Fibroblast of lung (primary cell): ENCODE measurements around the gene SMARCA2. TPM values are rescaled to one million over a fixed set of nuclear protein-coding genes. Genes with fewer than 3 reads are reported as not detected.

Source experiments
- DNase-seq, 2 donors: peaks; one replicate each; pipeline versions ENCODE4 v3.0.0 to v3.0.0-alpha.2; 2010; ENCODE audit warnings: low read depth in 2 of 2
- H2AFZ ChIP-seq: 2 replicates; pipeline ENCODE4 v1.5.1; 2012; ENCODE audit warnings: low read length, control low read depth, inconsistent platforms
- H3K27ac ChIP-seq: 2 replicates; pipeline ENCODE4 v1.5.1; 2011; ENCODE audit warnings: low read length, control low read depth; ENCODE audit not compliant: insufficient read depth
- H3K27me3 ChIP-seq: 2 replicates; pipeline ENCODE4 v1.5.1; 2011; ENCODE audit warnings: mild to moderate bottlenecking, low read length; ENCODE audit not compliant: control insufficient read depth, insufficient read depth
- H3K36me3 ChIP-seq: 2 replicates; pipeline ENCODE4 v1.5.1; 2011; ENCODE audit warnings: low read length; ENCODE audit not compliant: control insufficient read depth, insufficient read depth
- H3K4me1 ChIP-seq: 2 replicates; pipeline ENCODE4 v1.5.1; 2011; ENCODE audit warnings: low read length; ENCODE audit not compliant: control insufficient read depth, insufficient read depth; ENCODE audit errors: extremely low read depth
- H3K4me2 ChIP-seq: 2 replicates; pipeline ENCODE4 v1.5.1; 2011; ENCODE audit warnings: low read length, control low read depth; ENCODE audit not compliant: insufficient read depth; ENCODE audit errors: extremely low read depth
- H3K4me3 ChIP-seq, 4 experiments: fragments of 200-600 bp in 1 of 4; sonication (generic) in 1 of 4; replicated peaks in 1 of 4; 2 replicates each; pipeline ENCODE4 v1.5.1; 2011 to 2016; ENCODE audit warnings: low read length in 4 of 4, low read depth in 3 of 4, mild to moderate bottlenecking in 3 of 4, control low read depth in 2 of 4, inconsistent platforms in 1 of 4, mixed read lengths in 1 of 4; ENCODE audit not compliant: insufficient read depth in 1 of 4; ENCODE audit errors: control extremely low read depth in 1 of 4
- H3K79me2 ChIP-seq: 2 replicates; pipeline ENCODE4 v1.5.1; 2012; ENCODE audit warnings: mild to moderate bottlenecking, low read length, inconsistent platforms; ENCODE audit not compliant: control insufficient read depth, insufficient read depth
- H3K9ac ChIP-seq: 2 replicates; pipeline ENCODE4 v1.5.1; 2011; ENCODE audit warnings: mild to moderate bottlenecking, low read length, control low read depth; ENCODE audit not compliant: insufficient read depth
- H3K9me3 ChIP-seq: 2 replicates; pipeline ENCODE4 v1.5.1; 2012; ENCODE audit warnings: low read depth, low read length; ENCODE audit not compliant: control insufficient read depth, insufficient read depth
- H4K20me1 ChIP-seq: 2 replicates; pipeline ENCODE4 v1.5.1; 2011; ENCODE audit warnings: low read length; ENCODE audit not compliant: control insufficient read depth, insufficient read depth; ENCODE audit errors: extremely low read depth
- EZH2 ChIP-seq: IDR thresholded peaks from 2 replicates; pipeline ENCODE4 v1.5.1; 2012; ENCODE audit warnings: low read length, control low read depth, mild to moderate bottlenecking; ENCODE audit errors: missing control alignments
- polyA plus RNA-seq, 2 donors: library from polyadenylated mRNA; depleted of rRNA in 1 of 2; stranded (reverse) in 1 of 2; unstranded in 1 of 2; fragments of >200 nt; gene quantifications; 2 replicates each; pipeline ENCODE4 v1.2.1, GENCODE V29; 2011 to 2012; ENCODE audit warnings: missing spikeins in 1 of 2
- total RNA-seq: library from RNA; depleted of rRNA; stranded (reverse); fragments of >200 nt; gene quantifications from 2 replicates; pipeline ENCODE4 v1.2.1, GENCODE V29; 2014
- TF ChIP-seq, protein P1 (sequence below), 2 donors: IDR thresholded peaks in 1 of 2; conservative IDR thresholded peaks in 1 of 2; 1 replicate in 1 of 2; 2 replicates in 1 of 2; pipeline ENCODE4 v1.5.1; 2011 to 2012; ENCODE audit warnings: low read length in 2 of 2, control low read depth in 1 of 2, inconsistent platforms in 1 of 2, low read depth in 1 of 2, mild to moderate bottlenecking in 1 of 2

The SMARCA2 gene
- total and polyA plus RNA-seq, 2 donors (not counting 1 experiment from before 2014, with no cell fraction given), result 36.8 to 62.3 TPM

DNA sequence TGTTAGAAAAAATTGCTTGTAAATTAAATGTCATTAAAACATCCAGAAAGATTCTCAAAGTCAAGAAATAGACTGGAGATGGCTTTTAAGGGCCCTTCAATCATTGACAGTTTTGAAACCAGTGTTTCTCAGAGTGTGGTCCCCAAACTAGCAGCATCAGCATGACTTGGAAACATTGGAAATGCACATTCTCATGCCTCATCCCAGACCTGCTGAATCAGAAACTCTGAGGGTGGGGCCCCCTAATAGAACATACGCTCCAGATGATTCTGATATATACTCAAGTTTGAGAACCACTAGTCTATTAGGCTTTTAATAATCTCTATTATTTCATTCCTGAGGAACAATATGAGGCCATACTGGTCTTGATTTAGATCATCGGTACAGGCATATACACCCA, 181.6 kb downstream of the SMARCA2 start:
- no peak overlapping the region for H3K4me2 ChIP-seq
- H3K36me3 ChIP-seq, result no peaks in the 10 kb centered on the region
- TF ChIP-seq, protein P1, sequence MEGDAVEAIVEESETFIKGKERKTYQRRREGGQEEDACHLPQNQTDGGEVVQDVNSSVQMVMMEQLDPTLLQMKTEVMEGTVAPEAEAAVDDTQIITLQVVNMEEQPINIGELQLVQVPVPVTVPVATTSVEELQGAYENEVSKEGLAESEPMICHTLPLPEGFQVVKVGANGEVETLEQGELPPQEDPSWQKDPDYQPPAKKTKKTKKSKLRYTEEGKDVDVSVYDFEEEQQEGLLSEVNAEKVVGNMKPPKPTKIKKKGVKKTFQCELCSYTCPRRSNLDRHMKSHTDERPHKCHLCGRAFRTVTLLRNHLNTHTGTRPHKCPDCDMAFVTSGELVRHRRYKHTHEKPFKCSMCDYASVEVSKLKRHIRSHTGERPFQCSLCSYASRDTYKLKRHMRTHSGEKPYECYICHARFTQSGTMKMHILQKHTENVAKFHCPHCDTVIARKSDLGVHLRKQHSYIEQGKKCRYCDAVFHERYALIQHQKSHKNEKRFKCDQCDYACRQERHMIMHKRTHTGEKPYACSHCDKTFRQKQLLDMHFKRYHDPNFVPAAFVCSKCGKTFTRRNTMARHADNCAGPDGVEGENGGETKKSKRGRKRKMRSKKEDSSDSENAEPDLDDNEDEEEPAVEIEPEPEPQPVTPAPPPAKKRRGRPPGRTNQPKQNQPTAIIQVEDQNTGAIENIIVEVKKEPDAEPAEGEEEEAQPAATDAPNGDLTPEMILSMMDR (conservative IDR thresholded peaks at IDR 0.05 in 1 of 2, IDR thresholded peaks at IDR 0.05 in 1 of 2; ENCODE audit: low read depth in 1 of 2, low read length in 2 of 2), result no peak
- no peak for TF ChIP-seq EZH2
- H3K79me2 ChIP-seq, result no peaks in the 10 kb centered on the region
- no peak overlapping the region for H3K27ac ChIP-seq
- DNase-seq, result no peak
- no peak overlapping the region for H3K4me3 ChIP-seq
- H3K27me3 ChIP-seq, result no peaks in the 10 kb centered on the region
- no peaks in the 10 kb centered on the region for H3K4me1 ChIP-seq
- H4K20me1 ChIP-seq, result no peaks in the 10 kb centered on the region
- no peak overlapping the region for H3K9ac ChIP-seq
- H2AFZ ChIP-seq, result no peak overlapping the region
- H3K9me3 ChIP-seq, result no peaks in the 10 kb centered on the region

DNA sequence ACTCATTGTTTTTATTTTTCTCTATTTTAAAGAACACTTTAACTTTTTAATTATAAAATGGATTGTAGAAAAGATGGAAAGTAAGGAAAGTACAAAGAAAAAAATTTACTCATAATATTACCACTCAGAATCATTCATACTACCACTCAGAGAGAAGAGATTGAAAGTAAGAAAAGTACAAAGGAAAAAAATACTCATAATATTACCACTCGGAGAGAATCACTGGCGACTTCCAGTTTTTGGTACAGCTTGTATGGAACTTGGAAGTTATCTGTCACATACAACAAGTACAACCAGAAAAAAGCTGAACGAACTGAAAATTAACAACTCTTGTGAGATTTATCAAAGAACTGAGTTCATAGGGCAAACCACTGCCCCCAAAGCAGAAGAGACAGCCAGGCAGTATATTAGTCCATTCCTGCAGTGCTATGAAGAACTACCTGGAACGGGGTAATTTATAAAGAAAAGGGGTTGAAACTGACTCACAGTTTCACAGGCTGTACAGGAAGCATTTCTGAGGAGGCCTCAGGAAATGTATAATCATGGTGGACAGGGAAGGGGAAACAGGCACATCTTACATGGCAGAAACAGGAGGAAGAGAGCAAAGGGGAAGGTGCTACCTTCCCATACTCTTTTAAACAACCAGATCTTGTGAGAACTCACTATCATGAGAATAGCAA, 183.9 kb downstream of the SMARCA2 start:
- no peaks in the 10 kb centered on the region for H3K27me3 ChIP-seq
- no peaks in the 10 kb centered on the region for H3K4me1 ChIP-seq
- H3K4me2 ChIP-seq, result no peak overlapping the region
- no peaks in the 10 kb centered on the region for H4K20me1 ChIP-seq
- H3K36me3 ChIP-seq, result no peaks in the 10 kb centered on the region
- H3K27ac ChIP-seq, result no peak overlapping the region
- no peaks in the 10 kb centered on the region for H3K79me2 ChIP-seq
- no peak for TF ChIP-seq EZH2
- TF ChIP-seq, protein P1 (conservative IDR thresholded peaks at IDR 0.05 in 1 of 2, IDR thresholded peaks at IDR 0.05 in 1 of 2; ENCODE audit: low read depth in 1 of 2, low read length in 2 of 2), result no peak
- no peak overlapping the region for H2AFZ ChIP-seq
- no peak for DNase-seq
- no peak overlapping the region for H3K9ac ChIP-seq
- no peaks in the 10 kb centered on the region for H3K9me3 ChIP-seq
- H3K4me3 ChIP-seq, result no peak overlapping the region

GRCh38 chr9:2199999-2200796, 185.1 kb downstream of the SMARCA2 start:
- no peak overlapping the region for H3K4me3 ChIP-seq
- no peaks in the 10 kb centered on the region for H3K36me3 ChIP-seq
- no peaks in the 10 kb centered on the region for H3K79me2 ChIP-seq
- no peak overlapping the region for H3K9ac ChIP-seq
- H2AFZ ChIP-seq, result no peak overlapping the region
- no peaks in the 10 kb centered on the region for H4K20me1 ChIP-seq
- no peaks in the 10 kb centered on the region for H3K9me3 ChIP-seq
- no peak for DNase-seq
- no peaks in the 10 kb centered on the region for H3K27me3 ChIP-seq
- no peaks in the 10 kb centered on the region for H3K4me1 ChIP-seq
- no peak overlapping the region for H3K4me2 ChIP-seq
- H3K27ac ChIP-seq, result no peak overlapping the region
- TF ChIP-seq, protein P1 (conservative IDR thresholded peaks at IDR 0.05 in 1 of 2, IDR thresholded peaks at IDR 0.05 in 1 of 2; ENCODE audit: low read depth in 1 of 2, low read length in 2 of 2), result no peak
- TF ChIP-seq EZH2, result no peak
